A549 (cell line): Measurements from ENCODE around the gene ARF1. TPM values are rescaled to one million over a fixed set of nuclear protein-coding genes. Genes with fewer than 3 reads are reported as not detected.
A peak's percentile ranks its signal among the peaks of the same experiment; 100 is the strongest.

Source experiments
- ATAC-seq, 2 experiments: fragments of 200-7000 bp in 1 of 2; fragments of >200 bp in 1 of 2; cut with Nextera tagmentation in 1 of 2; cut with Tn5 transposase in 1 of 2; 3 replicates each; pipeline versions ENCODE4 v1.8.0 to v1.9.1; 2018 to 2020; ENCODE audit warnings: mild to moderate bottlenecking in 1 of 2, moderate library complexity in 1 of 2
- CTCF ChIA-PET: fragments of 300-600 bp; sonication (Branson Sonifier 250); formaldehyde crosslinking; extraction: SDS; loops from one replicate; lab custom pipeline; 2021; ENCODE audit warnings: antibody characterized with exemption, inconsistent platforms; lab: Yijun Ruan, JAX
- POLR2A ChIA-PET: fragments of 350-600 bp; formaldehyde crosslinking; extraction: SDS; loops from one replicate; lab custom pipeline; 2021; ENCODE audit warnings: antibody characterized with exemption, inconsistent platforms; lab: Yijun Ruan, JAX
- DNase-seq, 2 experiments: peaks; one replicate each; pipeline versions ENCODE4 v3.0.0 to v3.0.0-alpha.2; 2011 to 2016; ENCODE audit warnings: low read depth in 1 of 2, low spot score in 1 of 2
- FAIRE-seq: peaks from 2 replicates; lab custom pipeline; 2011; peaks lifted over from hg19 to GRCh38; lab: Jason Lieb, UNC
- H3K27ac ChIP-seq, 2 experiments: fragments of >200 bp; sonication (Bioruptor Twin); formaldehyde crosslinking; 3 replicates each; pipeline ENCODE4 v1.5.1; 2016 to 2017
- H3K4me1 ChIP-seq: fragments of >200 bp; sonication (Bioruptor Twin); formaldehyde crosslinking; 3 replicates; pipeline ENCODE4 v1.6.1; 2016
- H3K4me2 ChIP-seq: fragments of >200 bp; sonication (Bioruptor Twin); formaldehyde crosslinking; 3 replicates; pipeline ENCODE4 v1.6.1; 2016
- H3K4me3 ChIP-seq: fragments of >200 bp; sonication (Bioruptor Twin); formaldehyde crosslinking; 3 replicates; pipeline ENCODE4 v1.5.1; 2016
- H3K9me3 ChIP-seq: fragments of >200 bp; sonication (Bioruptor Twin); formaldehyde crosslinking; 3 replicates; pipeline ENCODE4 v1.6.1; 2016
- CHD2 ChIP-seq: fragments of 150-350 bp; IDR thresholded peaks from 2 replicates; pipeline ENCODE4 v1.6.1; 2014; ENCODE audit warnings: low read length; ENCODE audit not compliant: partially characterized antibody
- EHF ChIP-seq: fragments of 250-450 bp; sonication (Bioruptor Pico); IDR thresholded peaks from 2 replicates; pipeline ENCODE4 v1.5.0; 2020; ENCODE audit warnings: mild to moderate bottlenecking
- ESRRA ChIP-seq: fragments of 150-350 bp; IDR thresholded peaks from 2 replicates; pipeline ENCODE4 v1.6.1; 2014; ENCODE audit warnings: mild to moderate bottlenecking, low read length, borderline replicate concordance
- FOSB ChIP-seq: fragments of 250-450 bp; sonication (Bioruptor Pico); IDR thresholded peaks from 2 replicates; pipeline ENCODE4 v1.5.0; 2020; ENCODE audit warnings: mild to moderate bottlenecking, moderate library complexity
- FOXS1 ChIP-seq: fragments of 250-450 bp; sonication (Bioruptor Pico); IDR thresholded peaks from 2 replicates; pipeline ENCODE4 v1.5.0; 2020; ENCODE audit warnings: mild to moderate bottlenecking, moderate library complexity
- HDAC2 ChIP-seq: fragments of 200-600 bp; sonication (generic); IDR thresholded peaks from 2 replicates; pipeline ENCODE4 v1.6.1; 2016
- JUN ChIP-seq, 2 experiments: fragments of >200 bp; sonication (Bioruptor Twin); formaldehyde crosslinking; IDR thresholded peaks; 2 replicates in 1 of 2; 3 replicates in 1 of 2; pipeline ENCODE4 v1.6.1; 2016 to 2017
- JUNB ChIP-seq: fragments of >200 bp; sonication (Bioruptor Twin); formaldehyde crosslinking; IDR thresholded peaks from 2 replicates; pipeline ENCODE4 v1.6.1; 2016
- MAFK ChIP-seq: fragments of 450-650 bp; IDR thresholded peaks from 2 replicates; pipeline ENCODE4 v1.6.1; 2014; ENCODE audit not compliant: partially characterized antibody
- MAZ ChIP-seq: fragments of 150-350 bp; IDR thresholded peaks from 2 replicates; pipeline ENCODE4 v1.6.1; 2014; ENCODE audit warnings: antibody characterized with exemption, low read depth, low read length, borderline replicate concordance
- MYC ChIP-seq: IDR thresholded peaks from 2 replicates; pipeline ENCODE4 v1.6.1; 2012; ENCODE audit warnings: mild to moderate bottlenecking, inconsistent platforms, low read length, improper control_type of control experiment, borderline replicate concordance
- NFE2L2 ChIP-seq: fragments of 150-350 bp; conservative IDR thresholded peaks from 2 replicates; pipeline ENCODE4 v1.6.1; 2014; ENCODE audit warnings: low read length
- POLR2AphosphoS2 ChIP-seq: conservative IDR thresholded peaks from 2 replicates; pipeline ENCODE4 v1.6.1; 2012; ENCODE audit warnings: low read length, improper control_type of control experiment, inconsistent platforms
- RCOR1 ChIP-seq: fragments of 150-350 bp; IDR thresholded peaks from 2 replicates; pipeline ENCODE4 v1.6.1; 2014; ENCODE audit warnings: antibody characterized with exemption, low read length, low read depth
- RFX5 ChIP-seq: fragments of 450-650 bp; IDR thresholded peaks from 2 replicates; pipeline ENCODE4 v1.7.1; 2014; ENCODE audit warnings: antibody characterized with exemption, mild to moderate bottlenecking, moderate library complexity
- SREBF2 ChIP-seq: fragments of 450-650 bp; IDR thresholded peaks from 2 replicates; pipeline ENCODE4 v1.6.1; 2014; ENCODE audit warnings: mild to moderate bottlenecking, moderate library complexity
- ZFP36 ChIP-seq: fragments of 450-650 bp; IDR thresholded peaks from 2 replicates; pipeline ENCODE4 v1.6.1; 2014; ENCODE audit warnings: borderline replicate concordance; ENCODE audit not compliant: partially characterized antibody
- WGBS: methylation state at CpG from one replicate; pipeline ENCODE4 v1.1.6; 2017; ENCODE audit errors: missing lambda C conversion rate; 5-methylcytosine and 5-hydroxymethylcytosine counted together
- polyA plus RNA-seq, 4 experiments: library from polyadenylated mRNA; depleted of rRNA in 3 of 4; stranded (reverse); fragments of >200 nt; fragmentation: RNase III in 1 of 4; extraction: RNeasy Plus Mini Kit Qiagen cat#74134 plus additional on column Dnase treatment in 1 of 4; gene quantifications; 2 replicates in 3 of 4; 3 replicates in 1 of 4; pipeline ENCODE4 v1.2.3, GENCODE V29; 2011 to 2017
- TF ChIP-seq, protein P1 (sequence below): fragments of >200 bp; sonication (Bioruptor Twin); formaldehyde crosslinking; IDR thresholded peaks from 2 replicates; pipeline ENCODE4 v1.6.1; 2016
- TF ChIP-seq, protein P2 (sequence below): IDR thresholded peaks from 2 replicates; pipeline ENCODE4 v1.6.1; 2012

ARF1 gene
- polyA plus RNA-seq, 2 of the 4 experiments (the other 2 are of a cell fraction): 297 to 376 TPM

DNA sequence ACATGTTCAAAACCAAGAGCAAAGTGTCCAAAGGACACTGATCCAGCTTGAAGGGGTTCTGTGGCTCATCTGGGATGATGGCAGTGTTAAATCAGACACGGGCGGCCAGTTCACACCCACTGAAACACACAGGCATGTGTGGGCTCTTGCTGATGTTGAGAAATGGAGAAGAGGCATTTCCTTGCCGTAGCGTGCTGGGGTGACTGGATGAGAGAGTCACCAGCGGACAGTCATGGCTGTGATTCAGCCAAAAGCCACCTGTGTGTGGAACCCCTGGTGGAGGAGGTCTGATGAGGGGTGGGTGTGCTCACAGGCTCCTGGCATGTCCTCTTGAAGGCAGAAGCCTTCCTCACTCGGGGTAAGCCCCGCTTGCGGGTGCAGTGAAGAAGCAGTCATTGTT, 13.4 kb downstream of the ARF1 start:
- peaks cover 28% of the 10 kb centered on the region for H3K9me3 ChIP-seq
- ChIA-PET CTCF (interaction anchor here (1.0 kb wide), 1 partner anchor 334 kb away, joined by 3 read pairs; no protein-coding TSS in a partner anchor), POLR2A (no interaction called here)
- no peaks in the 10 kb centered on the region for H3K4me1 ChIP-seq
- no peak overlapping the region for H3K27ac ChIP-seq
- 91% methylated on average over 8 of the region's 8 CpGs for WGBS
- no peak for ATAC-seq
- FAIRE-seq: no peak
- no peak for DNase-seq
- H3K4me3 ChIP-seq: no peak overlapping the region
- H3K4me2 ChIP-seq: no peak overlapping the region
- TF ChIP-seq MAFK (no peak), RCOR1 (no peak), EHF (CRISPR knock-in tag) (no peak), JUN (IDR thresholded peaks at IDR 0.05) (no peak), ESRRA (no peak), HDAC2 (no peak), POLR2AphosphoS2 (no peak), MYC (no peak), MAZ (no peak), FOSB (CRISPR knock-in tag) (no peak), SREBF2 (no peak)
- TF ChIP-seq, protein P1, sequence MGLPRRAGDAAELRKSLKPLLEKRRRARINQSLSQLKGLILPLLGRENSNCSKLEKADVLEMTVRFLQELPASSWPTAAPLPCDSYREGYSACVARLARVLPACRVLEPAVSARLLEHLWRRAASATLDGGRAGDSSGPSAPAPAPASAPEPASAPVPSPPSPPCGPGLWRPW: no peak
- TF ChIP-seq, protein P2, sequence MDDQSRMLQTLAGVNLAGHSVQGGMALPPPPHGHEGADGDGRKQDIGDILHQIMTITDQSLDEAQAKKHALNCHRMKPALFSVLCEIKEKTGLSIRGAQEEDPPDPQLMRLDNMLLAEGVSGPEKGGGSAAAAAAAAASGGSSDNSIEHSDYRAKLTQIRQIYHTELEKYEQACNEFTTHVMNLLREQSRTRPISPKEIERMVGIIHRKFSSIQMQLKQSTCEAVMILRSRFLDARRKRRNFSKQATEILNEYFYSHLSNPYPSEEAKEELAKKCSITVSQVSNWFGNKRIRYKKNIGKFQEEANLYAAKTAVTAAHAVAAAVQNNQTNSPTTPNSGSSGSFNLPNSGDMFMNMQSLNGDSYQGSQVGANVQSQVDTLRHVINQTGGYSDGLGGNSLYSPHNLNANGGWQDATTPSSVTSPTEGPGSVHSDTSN: no peak

DNA sequence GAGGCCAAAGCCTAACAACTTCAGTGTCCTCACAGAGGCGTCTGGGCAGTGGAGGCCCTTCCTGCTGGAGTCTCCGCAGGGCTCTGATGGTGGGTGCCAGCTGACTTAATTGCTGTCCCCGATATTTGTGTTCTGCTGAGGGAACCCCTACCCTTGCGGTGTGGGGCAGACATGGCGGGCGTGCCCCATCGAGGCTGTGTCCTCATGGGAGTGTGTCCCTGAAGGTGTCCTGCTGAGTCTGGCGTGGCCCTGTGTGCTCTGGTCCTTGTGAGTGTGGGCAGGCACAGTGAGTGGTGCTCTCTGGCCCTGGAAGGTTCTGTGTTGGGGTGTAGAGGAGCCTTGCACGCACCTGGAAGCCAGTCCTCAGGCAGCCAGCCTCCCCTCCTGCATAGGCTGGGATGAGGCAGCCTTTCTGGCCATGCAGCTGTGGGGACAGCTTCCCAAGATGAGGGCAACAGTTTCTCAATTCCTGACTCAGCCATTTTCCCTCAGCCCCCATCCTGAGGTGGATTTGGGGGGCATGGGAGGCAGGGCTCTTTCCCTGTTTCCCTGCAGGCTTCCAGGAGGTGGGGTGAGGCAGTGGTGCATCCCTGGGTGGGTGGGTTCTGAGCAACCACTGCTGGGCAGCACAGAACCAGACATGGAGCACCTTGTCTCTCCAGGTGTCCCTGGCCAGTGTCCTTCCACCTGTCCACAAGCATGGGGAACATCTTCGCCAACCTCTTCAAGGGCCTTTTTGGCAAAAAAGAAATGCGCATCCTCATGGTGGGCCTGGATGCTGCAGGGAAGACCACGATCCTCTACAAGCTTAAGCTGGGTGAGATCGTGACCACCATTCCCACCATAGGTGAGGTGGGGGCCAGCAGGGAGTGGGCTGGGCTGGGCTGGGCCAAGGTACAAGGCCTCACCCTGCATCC, 14.2 kb downstream of the ARF1 start:
- peaks cover 28% of the 10 kb centered on the region for H3K9me3 ChIP-seq
- ATAC-seq: no peak
- H3K27ac ChIP-seq: no peak overlapping the region
- no peak for TF ChIP-seq POLR2AphosphoS2
- peak; percentile 33 for TF ChIP-seq MAFK
- TF ChIP-seq FOXS1 (CRISPR knock-in tag): no peak
- TF ChIP-seq FOSB (CRISPR knock-in tag): no peak
- TF ChIP-seq ZFP36: no peak
- TF ChIP-seq, all 56 proteins: peak for 1
- CTCF ChIA-PET: interaction anchor here (1.4 kb wide), 1 partner anchor 35 kb away, joined by 3 read pairs; no protein-coding TSS in a partner anchor
- Histone ChIP-seq H3K4me2 (no peak overlapping the region), H3K4me1 (peaks cover 3% of the 10 kb centered on the region; the same call in 1 of the 3 replicates), H3K4me3 (no peak overlapping the region)
- DNase-seq (no peak), FAIRE-seq (no peak)
- 95% methylated on average over 10 of the region's 13 CpGs for WGBS
- POLR2A ChIA-PET: no interaction called here

DNA sequence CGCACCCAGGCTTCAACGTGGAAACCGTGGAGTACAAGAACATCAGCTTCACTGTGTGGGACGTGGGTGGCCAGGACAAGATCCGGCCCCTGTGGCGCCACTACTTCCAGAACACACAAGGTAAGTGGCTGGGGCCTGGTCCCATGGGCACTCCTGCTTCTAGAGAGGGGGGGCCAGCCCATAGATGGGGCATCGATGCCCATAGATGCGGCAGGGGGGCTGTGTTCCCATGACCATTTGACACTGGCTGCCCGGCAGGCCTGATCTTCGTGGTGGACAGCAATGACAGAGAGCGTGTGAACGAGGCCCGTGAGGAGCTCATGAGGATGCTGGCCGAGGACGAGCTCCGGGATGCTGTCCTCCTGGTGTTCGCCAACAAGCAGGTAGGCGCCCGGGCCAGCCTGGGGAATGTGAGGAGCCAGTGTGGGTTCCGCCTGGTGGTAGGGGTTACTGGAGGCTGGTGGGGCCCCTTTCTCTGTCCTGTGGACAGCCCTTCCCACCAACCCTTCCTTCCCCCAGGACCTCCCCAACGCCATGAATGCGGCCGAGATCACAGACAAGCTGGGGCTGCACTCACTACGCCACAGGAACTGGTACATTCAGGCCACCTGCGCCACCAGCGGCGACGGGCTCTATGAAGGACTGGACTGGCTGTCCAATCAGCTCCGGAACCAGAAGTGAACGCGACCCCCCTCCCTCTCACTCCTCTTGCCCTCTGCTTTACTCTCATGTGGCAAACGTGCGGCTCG, 15.0 kb downstream of the ARF1 start:
- ATAC-seq: no peak

More for the DNA sequence above, 15.0 kb downstream of the ARF1 start:
- WGBS: 93% methylated on average over 33 of the region's 34 CpGs
- DNase-seq (no peak), FAIRE-seq (no peak)
- POLR2A ChIA-PET: interaction anchor here (1.0 kb wide), 1 partner anchor 9 kb away, joined by 3 read pairs; no protein-coding TSS in a partner anchor
- CTCF ChIA-PET: interaction anchor here (0.9 to 2.4 kb wide), 3 partner anchors 20 to 98 kb away, joined by 3 to 9 read pairs (median 3); no protein-coding TSS in a partner anchor
- Histone ChIP-seq H3K4me2 (no peak overlapping the region), H3K4me3 (no peak overlapping the region), H3K27ac (no peak overlapping the region), H3K9me3 (peaks cover 28% of the 10 kb centered on the region), H3K4me1 (peaks cover 6% of the 10 kb centered on the region; the same call in 1 of the 3 replicates)
- TF ChIP-seq RFX5: no peak
- no peak for TF ChIP-seq ZFP36
- TF ChIP-seq JUNB: no peak
- no peak for TF ChIP-seq FOXS1 (CRISPR knock-in tag)
- no peak for TF ChIP-seq NFE2L2
- TF ChIP-seq CHD2: no peak
- no peak for TF ChIP-seq RCOR1
